ENCODE measurements around the gene HIVEP1. TPM values are rescaled to one million over a fixed set of nuclear protein-coding genes. Genes with fewer than 3 reads are reported as not detected.

Gene HIVEP1
- total and polyA plus RNA-seq, 2 of the 8 experiments (the other 6 are each of a cell fraction or from before 2014, with no cell fraction given): 22.6 to 23.1 TPM

GRCh38 chr6:12068899-12069557, 56.9 kb downstream of the HIVEP1 start (continued):
- TF ChIP-seq CHD7 (IDR thresholded peaks at IDR 0.05; ENCODE audit: insufficient replicate concordance, low read length): no peak
- TF ChIP-seq FOSL1 (IDR thresholded peaks at IDR 0.05; ENCODE audit: insufficient read depth, low read depth, low read length): no peak
- TF ChIP-seq RBBP5 (IDR thresholded peaks at IDR 0.05; ENCODE audit: borderline replicate concordance, low read depth, low read length): no peak
